ENCODE data around the gene GPC6. TPM values are rescaled to one million over a fixed set of nuclear protein-coding genes. Genes with fewer than 3 reads are reported as not detected.

GPC6 gene
- total and polyA plus RNA-seq, 9 of the 15 experiments (the other 6 are each of a cell fraction or from before 2014, with no cell fraction given): under 0.01 to 0.20 (median 0.01) TPM; not detected in 4

DNA sequence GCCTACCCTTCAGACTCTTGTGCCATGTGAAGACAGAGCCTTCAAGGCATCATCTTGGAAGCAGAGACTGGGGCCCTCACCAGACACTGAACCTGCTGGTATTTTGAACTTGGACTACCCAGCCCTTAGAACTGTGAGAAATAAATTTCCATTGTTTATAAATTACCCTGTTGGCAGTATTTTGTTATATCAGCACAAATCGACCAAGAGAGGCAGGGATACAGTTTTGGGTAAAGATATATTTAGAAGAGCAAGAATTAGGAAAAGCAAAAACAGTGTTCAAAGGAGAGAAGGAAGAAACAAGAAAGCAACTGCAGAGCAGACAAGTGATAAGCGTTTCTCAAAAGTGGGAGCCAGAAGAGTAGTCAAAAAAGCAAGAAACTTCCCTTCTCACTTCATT lies 652.1 kb downstream of the GPC6 start (continued):
- TF ChIP-seq, protein P1, sequence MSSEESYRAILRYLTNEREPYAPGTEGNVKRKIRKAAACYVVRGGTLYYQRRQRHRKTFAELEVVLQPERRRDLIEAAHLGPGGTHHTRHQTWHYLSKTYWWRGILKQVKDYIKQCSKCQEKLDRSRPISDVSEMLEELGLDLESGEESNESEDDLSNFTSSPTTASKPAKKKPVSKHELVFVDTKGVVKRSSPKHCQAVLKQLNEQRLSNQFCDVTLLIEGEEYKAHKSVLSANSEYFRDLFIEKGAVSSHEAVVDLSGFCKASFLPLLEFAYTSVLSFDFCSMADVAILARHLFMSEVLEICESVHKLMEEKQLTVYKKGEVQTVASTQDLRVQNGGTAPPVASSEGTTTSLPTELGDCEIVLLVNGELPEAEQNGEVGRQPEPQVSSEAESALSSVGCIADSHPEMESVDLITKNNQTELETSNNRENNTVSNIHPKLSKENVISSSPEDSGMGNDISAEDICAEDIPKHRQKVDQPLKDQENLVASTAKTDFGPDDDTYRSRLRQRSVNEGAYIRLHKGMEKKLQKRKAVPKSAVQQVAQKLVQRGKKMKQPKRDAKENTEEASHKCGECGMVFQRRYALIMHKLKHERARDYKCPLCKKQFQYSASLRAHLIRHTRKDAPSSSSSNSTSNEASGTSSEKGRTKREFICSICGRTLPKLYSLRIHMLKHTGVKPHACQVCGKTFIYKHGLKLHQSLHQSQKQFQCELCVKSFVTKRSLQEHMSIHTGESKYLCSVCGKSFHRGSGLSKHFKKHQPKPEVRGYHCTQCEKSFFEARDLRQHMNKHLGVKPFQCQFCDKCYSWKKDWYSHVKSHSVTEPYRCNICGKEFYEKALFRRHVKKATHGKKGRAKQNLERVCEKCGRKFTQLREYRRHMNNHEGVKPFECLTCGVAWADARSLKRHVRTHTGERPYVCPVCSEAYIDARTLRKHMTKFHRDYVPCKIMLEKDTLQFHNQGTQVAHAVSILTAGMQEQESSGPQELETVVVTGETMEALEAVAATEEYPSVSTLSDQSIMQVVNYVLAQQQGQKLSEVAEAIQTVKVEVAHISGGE (CRISPR knock-in tag; IDR thresholded peaks at IDR 0.05): no peak
- TF ChIP-seq ZKSCAN8 (CRISPR knock-in tag; IDR thresholded peaks at IDR 0.05): no peak
- TF ChIP-seq THRAP3 (IDR thresholded peaks at IDR 0.05; ENCODE audit: borderline replicate concordance): no peak
- TF ChIP-seq ADNP (tag; IDR thresholded peaks at IDR 0.05): no peak
- TF ChIP-seq ZNF75A (CRISPR knock-in tag; IDR thresholded peaks at IDR 0.05): no peak
- TF ChIP-seq, protein P2, sequence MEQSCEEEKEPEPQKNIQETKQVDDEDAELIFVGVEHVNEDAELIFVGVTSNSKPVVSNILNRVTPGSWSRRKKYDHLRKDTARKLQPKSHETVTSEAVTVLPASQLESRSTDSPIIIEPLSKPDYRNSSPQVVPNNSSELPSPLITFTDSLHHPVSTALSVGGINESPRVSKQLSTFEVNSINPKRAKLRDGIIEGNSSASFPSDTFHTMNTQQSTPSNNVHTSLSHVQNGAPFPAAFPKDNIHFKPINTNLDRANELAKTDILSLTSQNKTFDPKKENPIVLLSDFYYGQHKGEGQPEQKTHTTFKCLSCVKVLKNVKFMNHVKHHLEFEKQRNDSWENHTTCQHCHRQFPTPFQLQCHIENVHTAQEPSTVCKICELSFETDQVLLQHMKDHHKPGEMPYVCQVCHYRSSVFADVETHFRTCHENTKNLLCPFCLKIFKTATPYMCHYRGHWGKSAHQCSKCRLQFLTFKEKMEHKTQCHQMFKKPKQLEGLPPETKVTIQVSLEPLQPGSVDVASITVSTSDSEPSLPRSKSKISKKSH (CRISPR knock-in tag; IDR thresholded peaks at IDR 0.05): no peak
- TF ChIP-seq SETDB1 (IDR thresholded peaks at IDR 0.05; ENCODE audit: low read length): no peak
